Stimulated activated CD4-positive, alpha-beta T cell treated with anti-CD3 and anti-CD28 coated beads, Interleukin-2, amount 100 ng/mL, for 4 hours (primary cell): ENCODE measurements around the gene EAF2.
"Not testable (repeated sequence)": the region's sequence is repeated elsewhere in the genome, so short reads cannot be mapped to it uniquely, and the experiment has no call there.

Experiments
- DNase-seq: peaks from one replicate; pipeline ENCODE4 v3.0.0-alpha.2; 2020; ENCODE audit warnings: low read depth

The EAF2 gene

GRCh38 chr3:121834671-121835464 is at the start of gene EAF2, which contains the start of gene IQCB1:
TSS of gene EAF2 (plus strand) at chr3:121835209. CDS start at chr3:121835286, 77 bp downstream.
TSS of gene IQCB1 (minus strand) at chr3:121835060. CDS start at chr3:121828960, 6,100 bp downstream.
- peak; percentile 93 for DNase-seq

- no peak for DNase-seq
These were observed 48.5 kb upstream of the EAF2 start for GRCh38 chr3:121786485-121786884.

DNA sequence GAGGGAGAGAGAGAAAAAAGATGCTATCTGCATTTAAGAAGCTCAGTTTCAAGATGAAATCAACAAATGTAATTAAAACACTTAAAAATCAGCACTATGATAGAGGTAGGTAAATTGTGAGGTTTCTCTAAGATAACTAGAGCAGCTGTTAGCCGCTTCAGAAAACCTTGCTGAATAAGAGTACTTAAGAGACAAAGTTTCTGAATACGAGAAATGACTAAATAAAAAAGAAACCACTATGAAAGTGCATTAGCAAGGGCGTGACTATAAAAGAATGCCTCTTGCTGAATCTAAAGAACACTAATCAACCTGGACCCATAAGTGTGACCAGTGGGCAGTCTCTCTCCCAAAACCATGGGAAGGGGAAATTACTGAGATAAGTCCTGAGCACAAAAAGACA is 41.9 kb upstream of the EAF2 start:
- DNase-seq = no peak

DNA sequence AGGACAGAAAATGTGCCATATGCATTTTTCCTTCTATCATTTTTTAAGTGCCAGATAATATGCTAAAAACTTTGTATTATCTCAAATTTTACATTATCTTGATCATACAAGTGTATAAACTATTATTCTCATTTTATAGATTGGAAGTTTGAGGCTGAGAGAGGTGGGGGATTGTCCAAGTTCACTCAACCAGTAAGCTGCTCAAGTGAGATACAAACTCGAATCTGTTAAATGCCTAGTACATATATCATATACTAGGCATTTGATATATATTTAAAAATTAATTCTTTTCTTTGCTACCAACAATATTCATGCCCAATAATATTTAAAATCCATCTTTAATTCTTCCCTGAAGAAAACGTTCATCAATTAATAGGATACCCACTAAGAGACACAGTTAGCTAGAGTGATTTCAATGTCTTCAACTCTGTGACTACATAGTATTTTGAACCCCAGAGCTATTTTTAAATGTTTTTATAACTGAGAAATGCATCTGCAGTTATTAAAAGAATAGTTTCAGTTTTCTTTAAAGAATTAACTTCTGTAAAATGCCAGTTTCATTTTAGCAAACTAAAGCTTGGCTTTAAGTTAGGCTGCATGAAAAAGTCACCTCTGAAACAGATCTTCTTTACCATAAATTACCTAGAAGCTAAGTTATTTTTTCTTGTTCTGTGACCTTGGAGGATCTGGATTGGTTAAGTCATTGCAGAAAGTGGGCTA is 40.6 kb upstream of the EAF2 start:
- no peak for DNase-seq

GRCh38 chr3:121796970-121797369 is 38.0 kb upstream of the EAF2 start:
- DNase-seq = no peak

DNA sequence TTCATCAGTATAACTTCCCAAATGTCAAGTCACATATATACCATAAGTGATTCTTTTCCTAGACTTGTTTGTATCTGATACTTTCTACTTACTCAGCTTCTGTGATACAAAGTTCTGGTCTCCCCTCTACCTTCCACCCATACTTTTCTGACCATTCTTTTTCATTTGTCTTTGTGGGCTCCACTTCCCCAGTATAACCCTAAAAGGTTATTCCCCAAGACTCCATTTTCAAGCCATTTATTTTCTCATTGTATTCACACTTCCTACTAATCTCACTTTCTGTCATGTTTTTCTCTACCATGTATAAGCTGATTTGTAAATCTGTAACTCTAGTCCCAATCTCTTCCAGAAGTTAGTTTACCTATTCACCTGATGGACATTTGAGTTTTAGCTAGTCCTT is 34.1 kb upstream of the EAF2 start:
- no peak for DNase-seq

- no peak for DNase-seq
These were observed 31.2 kb upstream of the EAF2 start for GRCh38 chr3:121803771-121804320.

DNA sequence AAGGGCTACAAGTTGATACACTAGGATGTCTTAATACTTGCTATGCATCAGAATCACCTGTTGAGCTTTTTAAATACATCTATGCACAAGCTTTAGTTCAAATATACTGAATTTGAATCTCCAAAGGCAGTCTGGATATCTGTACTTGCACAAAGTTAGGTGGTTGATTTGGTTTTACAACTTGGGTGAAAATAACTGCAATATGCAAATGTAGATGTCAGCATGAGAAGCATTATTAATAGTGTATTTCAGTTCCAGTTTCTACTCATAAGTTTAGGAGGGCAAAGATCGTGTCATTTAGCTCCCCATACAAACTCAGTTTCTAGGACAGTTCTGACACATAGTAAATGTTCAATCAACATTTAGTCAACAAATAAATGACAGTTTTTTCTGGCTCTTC is 25.8 kb upstream of the EAF2 start:
- DNase-seq = no peak

GRCh38 chr3:121817753-121818152 is 17.3 kb upstream of the EAF2 start:
- DNase-seq = no peak

- DNase-seq = no peak
These were observed 16.4 kb upstream of the EAF2 start for GRCh38 chr3:121818578-121818977.

- DNase-seq = no peak
These were observed 15.8 kb upstream of the EAF2 start for GRCh38 chr3:121819236-121819635.

DNA sequence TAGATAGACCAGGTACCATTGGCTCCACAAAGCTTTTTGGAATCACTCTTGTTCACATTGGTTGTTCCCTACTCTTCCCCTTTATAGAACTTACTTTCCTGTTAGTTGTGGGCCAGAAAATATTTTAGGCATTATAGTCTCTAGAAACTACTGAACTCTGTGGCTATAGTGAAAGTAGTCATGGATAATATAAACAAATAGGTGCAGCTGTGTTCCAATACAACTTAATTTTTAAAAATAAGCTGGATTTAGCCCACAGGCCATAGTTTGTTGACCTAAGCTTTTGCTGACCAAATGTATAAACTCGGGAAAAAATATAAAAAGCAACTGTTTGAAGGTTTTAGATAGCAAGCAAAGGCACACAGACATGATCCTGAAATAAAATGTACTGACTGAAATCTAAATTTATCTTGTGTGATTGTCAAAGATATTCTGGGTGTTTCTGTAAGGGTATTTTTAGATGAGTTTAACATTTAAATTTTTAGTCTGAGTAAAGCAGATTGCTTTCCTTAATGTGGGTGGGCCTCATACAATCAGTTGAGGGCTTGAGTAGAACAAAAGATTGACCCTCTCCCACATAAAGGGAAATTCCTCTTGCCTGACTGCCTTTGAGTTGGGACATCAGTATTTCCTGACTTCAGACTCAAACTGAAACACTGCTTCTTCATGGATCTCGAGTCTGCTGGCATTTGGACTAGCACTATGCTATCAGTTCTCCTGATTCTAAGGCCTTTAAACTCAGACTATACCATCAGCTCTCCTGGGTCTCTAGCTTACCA is 13.4 kb upstream of the EAF2 start:
- no peak for DNase-seq

- no peak for DNase-seq
These were observed 12.0 kb upstream of the EAF2 start for GRCh38 chr3:121822973-121823372.

DNA sequence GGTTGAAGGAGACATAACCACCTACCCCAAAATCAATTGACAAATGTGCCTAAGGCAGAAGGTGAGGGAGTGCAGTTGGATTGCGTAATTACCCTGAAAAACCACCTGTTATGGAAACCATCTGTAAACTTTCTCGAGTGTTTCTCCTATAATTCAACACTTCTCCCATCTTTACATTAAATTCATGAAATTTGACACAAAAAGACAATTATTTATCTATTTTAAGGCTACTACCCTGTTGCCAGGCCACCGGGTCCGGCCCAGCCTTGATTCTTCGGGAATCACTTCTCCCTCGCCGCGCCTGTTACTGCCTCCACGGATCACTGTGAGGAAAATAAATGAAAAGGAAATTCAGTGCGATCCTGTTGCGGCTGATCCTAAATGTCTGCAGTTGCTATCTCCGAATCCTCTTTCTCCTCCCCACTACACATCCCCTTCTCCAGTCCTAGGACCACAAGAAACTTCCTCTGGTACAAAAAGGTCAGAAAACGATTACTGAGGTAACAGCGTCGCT is 795 bp upstream of the EAF2 start:
- no peak for DNase-seq

- no peak for DNase-seq
These were observed 424 bp downstream of the EAF2 start for GRCh38 chr3:121835465-121835801.

DNA sequence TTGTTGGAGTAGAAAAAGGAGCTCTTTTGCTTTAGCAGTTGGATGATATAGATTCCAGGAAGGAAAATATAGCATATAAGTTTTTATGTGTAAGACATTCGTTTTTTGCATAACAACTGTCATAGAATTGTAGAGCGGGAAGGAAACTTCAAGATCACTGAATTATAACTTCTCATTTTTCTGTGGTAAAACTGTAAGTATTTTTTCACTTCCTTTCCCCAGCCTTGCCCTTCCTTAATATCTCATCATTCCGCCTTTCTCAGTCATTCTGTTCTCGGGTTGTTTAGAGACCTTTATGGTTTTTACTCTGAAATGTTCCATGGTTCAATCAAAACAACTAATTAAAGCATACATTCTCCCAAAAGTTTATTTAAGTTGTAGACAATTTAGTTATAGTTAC is 1.1 kb downstream of the EAF2 start:
- no peak for DNase-seq

- DNase-seq = no peak
These were observed 1.5 kb downstream of the EAF2 start for GRCh38 chr3:121836481-121836880.

DNA sequence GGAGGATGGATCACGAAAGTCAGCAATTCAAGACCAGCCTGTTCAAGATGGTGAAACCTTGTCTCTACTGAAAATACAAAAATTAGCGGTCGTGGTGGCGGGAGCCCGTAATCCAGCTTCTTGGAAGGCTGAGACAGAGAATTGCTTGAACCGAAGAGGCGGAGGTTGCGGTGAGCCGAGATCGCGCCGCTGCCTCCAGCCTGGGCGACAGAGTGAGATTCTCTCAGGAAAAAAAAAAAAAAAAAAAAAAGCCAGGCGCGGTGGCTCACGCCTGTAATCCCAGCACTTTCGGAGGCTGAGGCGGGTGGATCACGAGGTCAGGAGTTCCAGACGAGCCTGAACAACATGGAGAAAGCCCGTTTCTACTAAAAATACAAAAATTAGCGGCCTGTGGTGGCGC is 5.0 kb downstream of the EAF2 start:
- DNase-seq = no peak

DNA sequence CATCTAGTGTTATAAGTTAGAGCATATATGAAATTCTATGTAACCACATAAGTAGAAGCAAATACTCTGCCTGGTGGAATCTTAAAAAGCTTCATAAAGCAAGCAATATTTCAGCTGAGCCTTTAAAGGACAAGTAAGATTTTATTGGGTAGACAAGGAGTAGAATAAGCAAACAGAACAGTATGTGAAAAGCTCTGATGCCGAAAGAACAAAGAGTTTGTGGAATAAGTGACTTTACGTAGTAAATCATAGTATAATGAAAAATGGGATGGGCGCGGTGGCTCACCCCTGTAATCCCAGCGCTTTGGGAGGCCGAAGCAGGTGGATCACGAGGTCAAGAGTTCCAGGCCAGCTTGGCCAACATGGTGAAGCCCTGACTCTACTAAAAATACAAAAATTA is 9.9 kb downstream of the EAF2 start:
- no peak for DNase-seq

DNA sequence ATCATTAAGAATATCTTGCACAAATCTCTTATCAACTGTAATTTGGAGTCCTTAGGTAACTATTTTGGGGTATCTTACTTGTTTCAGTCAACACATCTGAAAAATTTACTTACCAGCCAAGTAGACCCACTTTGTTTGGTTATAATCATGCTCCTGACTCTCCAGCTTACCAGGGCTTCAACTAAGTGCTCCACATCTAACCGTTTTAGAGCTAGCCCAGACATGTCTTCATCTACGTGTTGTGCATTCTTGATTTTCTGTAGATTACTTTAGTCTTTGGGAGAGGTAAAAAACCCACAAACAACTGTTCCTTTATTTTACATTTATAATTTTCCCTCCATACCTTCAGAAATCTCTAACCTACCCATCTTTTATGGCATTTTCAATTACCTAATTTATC is 17.2 kb downstream of the EAF2 start:
- no peak for DNase-seq

DNA sequence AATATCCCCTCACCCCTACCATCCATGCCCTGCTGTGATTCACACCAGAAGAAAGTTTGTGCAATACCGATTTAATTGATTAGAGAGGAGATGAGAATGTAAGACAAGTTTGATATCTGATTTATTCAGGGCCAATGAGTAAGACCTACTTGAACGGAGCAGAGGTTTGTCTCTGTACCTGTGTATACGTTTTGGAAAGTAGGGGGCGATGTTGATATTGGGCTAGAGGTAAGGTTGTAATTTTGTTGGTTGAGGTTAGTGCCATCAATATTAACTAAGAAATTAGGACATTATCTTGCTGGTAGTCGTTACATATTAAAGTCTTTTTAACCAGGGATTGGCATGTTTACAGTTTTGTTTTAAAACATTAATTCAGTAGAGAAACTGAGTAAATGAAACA is 20.5 kb downstream of the EAF2 start:
- DNase-seq = no peak

GRCh38 chr3:121857778-121858177 is 22.8 kb downstream of the EAF2 start:
- not testable (repeated sequence) for DNase-seq
